Neural cell (in vitro differentiated cells): ENCODE data around the gene PKP3. TPM values are rescaled to one million over a fixed set of nuclear protein-coding genes. Genes with fewer than 3 reads are reported as not detected.

Source experiments
- H2AFZ ChIP-seq: fragments of 200-600, 300-800 bp; sonication (generic), shearing (Covaris generic); 2 replicates; pipeline ENCODE4 v1.6.0; 2014; ENCODE audit warnings: low read depth, mild to moderate bottlenecking, antibody characterized with exemption, low read length, moderate library complexity
- H3F3A ChIP-seq: fragments of 200-600 bp; shearing (Covaris generic); 2 replicates; pipeline ENCODE4 v1.6.1; 2016; ENCODE audit warnings: mild to moderate bottlenecking, moderate library complexity, mixed read lengths, antibody characterized with exemption, low read length; ENCODE audit not compliant: insufficient read depth, poor library complexity, severe bottlenecking
- H3K27ac ChIP-seq: fragments of 200-600, 300-800 bp; sonication (generic), shearing (Covaris generic); 2 replicates; pipeline ENCODE4 v1.5.1; 2014; ENCODE audit warnings: mild to moderate bottlenecking, low read length, moderate library complexity
- H3K27me3 ChIP-seq: fragments of 300-800, 200-600 bp; sonication (generic), shearing (Covaris generic); 2 replicates; pipeline ENCODE4 v1.6.0; 2014; ENCODE audit warnings: mild to moderate bottlenecking, low read depth, low read length, moderate library complexity; ENCODE audit not compliant: insufficient read depth
- H3K36me3 ChIP-seq: fragments of 300-800, 200-600 bp; sonication (generic), shearing (Covaris generic); 2 replicates; pipeline ENCODE4 v1.5.1; 2014; ENCODE audit warnings: mild to moderate bottlenecking, antibody characterized with exemption, low read length, moderate library complexity; ENCODE audit not compliant: insufficient read depth
- H3K4me2 ChIP-seq: fragments of 300-800, 200-600 bp; sonication (generic), shearing (Covaris generic); 2 replicates; pipeline ENCODE4 v1.6.0; 2014; ENCODE audit warnings: mild to moderate bottlenecking, low read length
- H3K4me3 ChIP-seq: fragments of 300-800, 200-600 bp; sonication (generic), shearing (Covaris generic); 2 replicates; pipeline ENCODE4 v1.5.1; 2014; ENCODE audit warnings: mild to moderate bottlenecking, low read length, moderate library complexity
- H3K79me2 ChIP-seq: fragments of 200-600 bp; shearing (Covaris generic); replicated peaks from 2 replicates; pipeline ENCODE4 v1.6.0; 2014; ENCODE audit warnings: mild to moderate bottlenecking, low read length, moderate library complexity; ENCODE audit not compliant: insufficient read depth
- H3K9ac ChIP-seq: fragments of 300-800, 200-600 bp; sonication (generic), shearing (Covaris generic); 2 replicates; pipeline ENCODE4 v1.6.1; 2016; ENCODE audit warnings: mild to moderate bottlenecking, low read length, mixed read lengths
- H3K9me2 ChIP-seq: fragments of 200-600 bp; shearing (Covaris generic); 2 replicates; pipeline ENCODE4 v1.6.1; 2016; ENCODE audit warnings: mild to moderate bottlenecking, low read length, mixed read lengths; ENCODE audit not compliant: insufficient read depth
- H3K9me3 ChIP-seq: fragments of 200-600, 300-800 bp; sonication (generic), shearing (Covaris generic); 2 replicates; pipeline ENCODE4 v1.6.1; 2016; ENCODE audit warnings: mild to moderate bottlenecking, mixed run types, low read length, moderate library complexity, mixed read lengths
- H4K20me1 ChIP-seq: fragments of 200-600 bp; shearing (Covaris generic); 2 replicates; pipeline ENCODE4 v1.6.1; 2016; ENCODE audit warnings: mild to moderate bottlenecking, mixed run types; ENCODE audit not compliant: insufficient read depth
- EP300 ChIP-seq: fragments of 450-650 bp; conservative IDR thresholded peaks from 2 replicates; pipeline ENCODE4 v1.6.1; 2014; ENCODE audit warnings: antibody characterized with exemption, mild to moderate bottlenecking, moderate library complexity; ENCODE audit not compliant: poor library complexity, severe bottlenecking
- EZH2 ChIP-seq: fragments of 200-600, 300-800 bp; shearing (Covaris generic), sonication (generic); IDR thresholded peaks from 2 replicates; pipeline ENCODE4 v1.6.1; 2014; ENCODE audit warnings: antibody characterized with exemption, low read length, borderline replicate concordance, mild to moderate bottlenecking; ENCODE audit not compliant: insufficient read depth, poor library complexity, severe bottlenecking
- MXI1 ChIP-seq: fragments of 450-650 bp; conservative IDR thresholded peaks from 2 replicates; pipeline ENCODE4 v1.6.1; 2014; ENCODE audit warnings: antibody characterized with exemption, mild to moderate bottlenecking; ENCODE audit not compliant: poor library complexity, severe bottlenecking
- POLR2AphosphoS5 ChIP-seq: IDR thresholded peaks from 2 replicates; pipeline ENCODE4 v1.6.1; 2012
- RAD21 ChIP-seq: fragments of 450-650 bp; conservative IDR thresholded peaks from 2 replicates; pipeline ENCODE4 v1.6.1; 2014; ENCODE audit warnings: antibody characterized with exemption, mild to moderate bottlenecking, moderate library complexity
- SMC3 ChIP-seq: fragments of 450-650 bp; conservative IDR thresholded peaks from 2 replicates; pipeline ENCODE4 v1.6.1; 2014; ENCODE audit warnings: antibody characterized with exemption, mild to moderate bottlenecking, moderate library complexity; ENCODE audit not compliant: poor library complexity
- TAF1 ChIP-seq: IDR thresholded peaks from 2 replicates; pipeline ENCODE4 v1.6.1; 2012; ENCODE audit warnings: low read depth
- polyA plus RNA-seq: library from polyadenylated mRNA; depleted of rRNA; stranded (reverse); fragments of >200 nt; gene quantifications from 2 replicates; pipeline ENCODE4 v1.2.3, GENCODE V29; 2014
- TF ChIP-seq, protein P1 (sequence below): fragments of 450-650 bp; IDR thresholded peaks from 2 replicates; pipeline ENCODE4 v1.5.1; 2014; ENCODE audit warnings: antibody characterized with exemption, mild to moderate bottlenecking, moderate library complexity; ENCODE audit not compliant: poor library complexity, severe bottlenecking
- TF ChIP-seq, protein P2 (sequence below): IDR thresholded peaks from 2 replicates; pipeline ENCODE4 v1.6.1; 2012; ENCODE audit warnings: borderline replicate concordance

The PKP3 gene
- polyA plus RNA-seq, 1 donor from 2014 or later, result not detected

DNA sequence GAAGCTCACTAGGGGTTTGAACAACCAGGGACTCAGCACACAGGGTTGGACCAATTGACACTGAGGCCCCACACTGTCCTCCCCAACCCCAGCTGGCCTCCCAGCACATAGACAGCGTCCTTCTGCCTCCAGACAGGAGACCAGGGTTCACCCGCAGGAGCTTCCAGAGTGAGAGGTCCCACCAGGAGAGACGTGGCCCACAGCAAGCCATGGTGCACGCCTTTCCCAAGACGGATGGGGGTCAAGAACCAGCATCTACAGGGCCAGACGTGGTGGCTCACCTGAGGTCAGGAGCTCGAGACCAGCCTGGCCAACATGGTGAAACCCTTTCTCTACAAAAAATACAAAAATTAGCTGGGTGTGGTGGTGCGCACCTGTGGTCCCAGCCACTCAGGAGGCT is 32.8 kb downstream of the PKP3 start:
- Histone ChIP-seq H3K4me3 (no peak overlapping the region), H3K4me2 (no peak overlapping the region), H3K9ac (no peak overlapping the region), H3K9me3 (no peaks in the 10 kb centered on the region), H3F3A (no peaks in the 10 kb centered on the region), H4K20me1 (no peaks in the 10 kb centered on the region), H3K27me3 (no peaks in the 10 kb centered on the region), H3K79me2 (no peaks in the 10 kb centered on the region), H3K36me3 (no peaks in the 10 kb centered on the region), H3K27ac (no peak overlapping the region), H3K9me2 (no peaks in the 10 kb centered on the region), H2AFZ (no peak overlapping the region)
- TF ChIP-seq MXI1 (no peak), SMC3 (no peak), TAF1 (no peak), POLR2AphosphoS5 (no peak), EP300 (no peak), RAD21 (no peak), EZH2 (no peak)
- TF ChIP-seq, protein P1, sequence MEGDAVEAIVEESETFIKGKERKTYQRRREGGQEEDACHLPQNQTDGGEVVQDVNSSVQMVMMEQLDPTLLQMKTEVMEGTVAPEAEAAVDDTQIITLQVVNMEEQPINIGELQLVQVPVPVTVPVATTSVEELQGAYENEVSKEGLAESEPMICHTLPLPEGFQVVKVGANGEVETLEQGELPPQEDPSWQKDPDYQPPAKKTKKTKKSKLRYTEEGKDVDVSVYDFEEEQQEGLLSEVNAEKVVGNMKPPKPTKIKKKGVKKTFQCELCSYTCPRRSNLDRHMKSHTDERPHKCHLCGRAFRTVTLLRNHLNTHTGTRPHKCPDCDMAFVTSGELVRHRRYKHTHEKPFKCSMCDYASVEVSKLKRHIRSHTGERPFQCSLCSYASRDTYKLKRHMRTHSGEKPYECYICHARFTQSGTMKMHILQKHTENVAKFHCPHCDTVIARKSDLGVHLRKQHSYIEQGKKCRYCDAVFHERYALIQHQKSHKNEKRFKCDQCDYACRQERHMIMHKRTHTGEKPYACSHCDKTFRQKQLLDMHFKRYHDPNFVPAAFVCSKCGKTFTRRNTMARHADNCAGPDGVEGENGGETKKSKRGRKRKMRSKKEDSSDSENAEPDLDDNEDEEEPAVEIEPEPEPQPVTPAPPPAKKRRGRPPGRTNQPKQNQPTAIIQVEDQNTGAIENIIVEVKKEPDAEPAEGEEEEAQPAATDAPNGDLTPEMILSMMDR, result no peak
- TF ChIP-seq, protein P2, sequence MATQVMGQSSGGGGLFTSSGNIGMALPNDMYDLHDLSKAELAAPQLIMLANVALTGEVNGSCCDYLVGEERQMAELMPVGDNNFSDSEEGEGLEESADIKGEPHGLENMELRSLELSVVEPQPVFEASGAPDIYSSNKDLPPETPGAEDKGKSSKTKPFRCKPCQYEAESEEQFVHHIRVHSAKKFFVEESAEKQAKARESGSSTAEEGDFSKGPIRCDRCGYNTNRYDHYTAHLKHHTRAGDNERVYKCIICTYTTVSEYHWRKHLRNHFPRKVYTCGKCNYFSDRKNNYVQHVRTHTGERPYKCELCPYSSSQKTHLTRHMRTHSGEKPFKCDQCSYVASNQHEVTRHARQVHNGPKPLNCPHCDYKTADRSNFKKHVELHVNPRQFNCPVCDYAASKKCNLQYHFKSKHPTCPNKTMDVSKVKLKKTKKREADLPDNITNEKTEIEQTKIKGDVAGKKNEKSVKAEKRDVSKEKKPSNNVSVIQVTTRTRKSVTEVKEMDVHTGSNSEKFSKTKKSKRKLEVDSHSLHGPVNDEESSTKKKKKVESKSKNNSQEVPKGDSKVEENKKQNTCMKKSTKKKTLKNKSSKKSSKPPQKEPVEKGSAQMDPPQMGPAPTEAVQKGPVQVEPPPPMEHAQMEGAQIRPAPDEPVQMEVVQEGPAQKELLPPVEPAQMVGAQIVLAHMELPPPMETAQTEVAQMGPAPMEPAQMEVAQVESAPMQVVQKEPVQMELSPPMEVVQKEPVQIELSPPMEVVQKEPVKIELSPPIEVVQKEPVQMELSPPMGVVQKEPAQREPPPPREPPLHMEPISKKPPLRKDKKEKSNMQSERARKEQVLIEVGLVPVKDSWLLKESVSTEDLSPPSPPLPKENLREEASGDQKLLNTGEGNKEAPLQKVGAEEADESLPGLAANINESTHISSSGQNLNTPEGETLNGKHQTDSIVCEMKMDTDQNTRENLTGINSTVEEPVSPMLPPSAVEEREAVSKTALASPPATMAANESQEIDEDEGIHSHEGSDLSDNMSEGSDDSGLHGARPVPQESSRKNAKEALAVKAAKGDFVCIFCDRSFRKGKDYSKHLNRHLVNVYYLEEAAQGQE, result no peak

DNA sequence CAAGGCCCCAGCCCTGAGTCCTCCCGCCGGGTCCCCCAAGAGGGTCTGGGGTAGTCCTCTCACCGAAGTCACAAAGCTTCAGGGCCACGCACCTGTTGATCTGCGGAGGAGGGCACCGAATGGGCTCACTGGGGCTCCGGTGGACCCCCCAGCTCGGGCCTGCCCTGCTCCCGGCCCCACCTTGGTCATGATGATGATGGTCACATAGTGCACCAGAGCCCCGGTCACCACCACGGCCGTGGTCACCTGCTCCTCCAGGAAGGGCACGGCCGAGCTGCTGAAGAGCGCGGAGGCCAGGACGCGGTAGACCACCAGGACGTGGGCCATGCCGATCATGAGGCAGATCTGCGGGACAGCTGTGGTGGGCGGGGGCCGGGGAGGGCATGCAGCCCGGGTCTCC is 34.3 kb downstream of the PKP3 start:
- H4K20me1 ChIP-seq, result no peaks in the 10 kb centered on the region
- no peak overlapping the region for H2AFZ ChIP-seq
- H3K4me3 ChIP-seq, result no peak overlapping the region
- no peaks in the 10 kb centered on the region for H3K79me2 ChIP-seq
- H3K27ac ChIP-seq, result no peak overlapping the region
- no peaks in the 10 kb centered on the region for H3F3A ChIP-seq
- no peaks in the 10 kb centered on the region for H3K36me3 ChIP-seq
- TF ChIP-seq SMC3 (no peak), TAF1 (no peak), POLR2AphosphoS5 (no peak), MXI1 (no peak), EP300 (no peak), EZH2 (no peak), RAD21 (no peak)
- TF ChIP-seq, protein P2, result no peak
- TF ChIP-seq, protein P1, result no peak
- no peaks in the 10 kb centered on the region for H3K9me3 ChIP-seq
- H3K9me2 ChIP-seq, result no peaks in the 10 kb centered on the region
- H3K4me2 ChIP-seq, result no peak overlapping the region
- H3K27me3 ChIP-seq, result no peaks in the 10 kb centered on the region
- H3K9ac ChIP-seq, result no peak overlapping the region
